PC-9 (cell line): ENCODE results near the gene SLC35A2.

Experiments used
- CTCF ChIP-seq: fragments of 200-600 bp; sonication (generic); conservative IDR thresholded peaks from 2 replicates; pipeline ENCODE4 v1.6.1; 2017; ENCODE audit warnings: mixed run types, antibody characterized with exemption, mild to moderate bottlenecking, moderate library complexity
- EZH2 ChIP-seq: fragments of 200-600 bp; sonication (generic); IDR thresholded peaks from 2 replicates; pipeline ENCODE4 v1.8.0; 2017; ENCODE audit warnings: antibody characterized with exemption, low read depth

- TF ChIP-seq CTCF: no peak
- TF ChIP-seq EZH2: no peak
Observed at GRCh38 chrX:48890934-48891401, 20.5 kb downstream of the SLC35A2 start.
